Activated T-helper 2 cell treated with anti-CD3 and anti-CD28 coated beads, Interferon-gamma antibody, Interleukin-2, Interleukin-4, amounts not matched to agents 10 μg/mL and 5 μg/mL and 100 μg/mL, durations not matched to agents 14 hours and 24 hours and 36 hours (primary cell): ENCODE measurements around the gene SMAGP. TPM values are rescaled to one million over a fixed set of nuclear protein-coding genes. Genes with fewer than 3 reads are reported as not detected.
"Not testable (repeated sequence)": the region's sequence is repeated elsewhere in the genome, so short reads cannot be mapped to it uniquely, and the experiment has no call there.

Experiments
- DNase-seq: peaks from one replicate; pipeline ENCODE4 v3.0.0; 2021; ENCODE audit warnings: low spot score
- H3K27ac Mint-ChIP-seq: one replicate; pipeline ENCODE4 v1.8.0; 2021; ENCODE audit warnings: mixed read lengths
- H3K27me3 Mint-ChIP-seq: one replicate; pipeline ENCODE4 v1.8.0; 2021; ENCODE audit warnings: low read depth, mixed read lengths
- H3K36me3 Mint-ChIP-seq: one replicate; pipeline ENCODE4 v1.8.0; 2021; ENCODE audit warnings: low read depth, mixed read lengths
- H3K4me1 Mint-ChIP-seq: one replicate; pipeline ENCODE4 v1.8.0; 2021; ENCODE audit warnings: low read depth, mixed read lengths
- H3K4me3 Mint-ChIP-seq: one replicate; pipeline ENCODE4 v1.8.0; 2021; ENCODE audit warnings: low read depth, mild to moderate bottlenecking, moderate library complexity, mixed read lengths
- H3K9me3 Mint-ChIP-seq: one replicate; pipeline ENCODE4 v1.8.0; 2021; ENCODE audit warnings: mixed read lengths
- intact Hi-C: fragments of 100-400 bp; cut with micrococcal nuclease; formaldehyde crosslinking; loops from one replicate; pipeline ENCODE4 v1.15.1; 2023
- total RNA-seq: library from RNA; stranded (reverse); gene quantifications from 2 replicates; pipeline ENCODE4 v1.2.3, GENCODE V29; 2022

Gene SMAGP
- total RNA-seq = 0.44 TPM in 1 of 2 replicates, not detected in the other

GRCh38 chr12:51270067-51270950 is at the start of gene SMAGP:
Gene SMAGP, minus strand, starts transcription at chr12:51270415. Its CDS starts 1,137 bp downstream, at chr12:51269278.
- peak; percentile 31 for DNase-seq
- intact Hi-C loops = no loop called here
- no peak within 1 kb of the TSS for H3K27ac Mint-ChIP-seq
- peaks cover 39% of the 10 kb centered on the region for H3K27me3 Mint-ChIP-seq
- H3K36me3 Mint-ChIP-seq = no peaks in the 10 kb centered on the region
- peaks cover 15% of the 10 kb centered on the region for H3K4me1 Mint-ChIP-seq
- no peaks in the 10 kb centered on the region for H3K9me3 Mint-ChIP-seq
- peak within 1 kb of the TSS; percentile 85 for H3K4me3 Mint-ChIP-seq

GRCh38 chr12:51318846-51319599 is 48.8 kb upstream of the SMAGP start:
- intact Hi-C loops = no loop called here
- peak; percentile 32 for DNase-seq
- H3K27me3 Mint-ChIP-seq = no peaks in the 10 kb centered on the region
- peaks cover 47% of the 10 kb centered on the region for H3K36me3 Mint-ChIP-seq
- H3K27ac Mint-ChIP-seq = peak overlapping the region; percentile 82
- peak overlapping the region; percentile 54 for H3K4me3 Mint-ChIP-seq
- H3K4me1 Mint-ChIP-seq = peaks cover 55% of the 10 kb centered on the region
- no peaks in the 10 kb centered on the region for H3K9me3 Mint-ChIP-seq

GRCh38 chr12:51318057-51318806 is 48.0 kb upstream of the SMAGP start:
- Mint-ChIP-seq H3K27ac (peak overlapping the region; percentile 82), H3K4me1 (peaks cover 54% of the 10 kb centered on the region)

GRCh38 chr12:51311389-51311788 is 41.2 kb upstream of the SMAGP start:
- Mint-ChIP-seq H3K9me3 (no peaks in the 10 kb centered on the region), H3K4me3 (no peak overlapping the region), H3K27me3 (no peaks in the 10 kb centered on the region), H3K4me1 (peaks cover 15% of the 10 kb centered on the region), H3K27ac (no peak overlapping the region), H3K36me3 (peaks cover 51% of the 10 kb centered on the region)
- DNase-seq = no peak
- intact Hi-C loops = no loop called here

More at GRCh38 chr12:51318057-51318806, 48.0 kb upstream of the SMAGP start:
- H3K27me3 Mint-ChIP-seq, intact Hi-C loops, DNase-seq, H3K9me3 Mint-ChIP-seq, H3K4me3 Mint-ChIP-seq: not testable (repeated sequence)
- H3K36me3 Mint-ChIP-seq = peaks cover 48% of the 10 kb centered on the region

GRCh38 chr12:51307655-51308593 is 37.7 kb upstream of the SMAGP start:
- H3K36me3 Mint-ChIP-seq = peaks cover 51% of the 10 kb centered on the region
- intact Hi-C loops = no loop called here
- peaks cover 11% of the 10 kb centered on the region for H3K4me1 Mint-ChIP-seq

GRCh38 chr12:51306507-51306906 is 36.3 kb upstream of the SMAGP start:
- intact Hi-C loops = no loop called here
- no peaks in the 10 kb centered on the region for H3K9me3 Mint-ChIP-seq
- H3K27ac Mint-ChIP-seq = no peak overlapping the region

More at GRCh38 chr12:51307655-51308593, 37.7 kb upstream of the SMAGP start:
- no peak overlapping the region for H3K4me3 Mint-ChIP-seq
- H3K9me3 Mint-ChIP-seq = no peaks in the 10 kb centered on the region
- no peak overlapping the region for H3K27ac Mint-ChIP-seq
- DNase-seq = no peak
- no peaks in the 10 kb centered on the region for H3K27me3 Mint-ChIP-seq

GRCh38 chr12:51300768-51301167 is 30.6 kb upstream of the SMAGP start:
- H3K9me3 Mint-ChIP-seq, H3K4me3 Mint-ChIP-seq, DNase-seq, H3K27ac Mint-ChIP-seq, H3K27me3 Mint-ChIP-seq, H3K4me1 Mint-ChIP-seq, intact Hi-C loops: not testable (repeated sequence)
- peaks cover 47% of the 10 kb centered on the region for H3K36me3 Mint-ChIP-seq

More at GRCh38 chr12:51306507-51306906, 36.3 kb upstream of the SMAGP start:
- DNase-seq = no peak
- Mint-ChIP-seq H3K4me3 (no peak overlapping the region), H3K4me1 (peaks cover 9% of the 10 kb centered on the region), H3K27me3 (no peaks in the 10 kb centered on the region), H3K36me3 (peaks cover 52% of the 10 kb centered on the region)

GRCh38 chr12:51295651-51296050 is 25.4 kb upstream of the SMAGP start:
- no peak for DNase-seq
- Mint-ChIP-seq H3K4me1 (peaks cover 7% of the 10 kb centered on the region), H3K9me3 (no peaks in the 10 kb centered on the region), H3K27me3 (no peaks in the 10 kb centered on the region), H3K27ac (no peak overlapping the region), H3K4me3 (no peak overlapping the region), H3K36me3 (peaks cover 41% of the 10 kb centered on the region)
- intact Hi-C loops = no loop called here

- H3K4me3 Mint-ChIP-seq, DNase-seq, H3K4me1 Mint-ChIP-seq, intact Hi-C loops, H3K9me3 Mint-ChIP-seq, H3K27me3 Mint-ChIP-seq: not testable (repeated sequence)
- Mint-ChIP-seq H3K27ac (peak overlapping the region; percentile 40), H3K36me3 (peaks cover 40% of the 10 kb centered on the region)
Measured at GRCh38 chr12:51294097-51294496, 23.9 kb upstream of the SMAGP start.

GRCh38 chr12:51293696-51294095 is 23.5 kb upstream of the SMAGP start:
- Mint-ChIP-seq H3K27me3 (no peaks in the 10 kb centered on the region), H3K4me3 (no peak overlapping the region), H3K27ac (peak overlapping the region; percentile 40), H3K36me3 (peaks cover 43% of the 10 kb centered on the region), H3K4me1 (peaks cover 7% of the 10 kb centered on the region), H3K9me3 (no peaks in the 10 kb centered on the region)
- DNase-seq = no peak
- intact Hi-C loops = no loop called here

- H3K4me3 Mint-ChIP-seq, intact Hi-C loops, H3K9me3 Mint-ChIP-seq, H3K27ac Mint-ChIP-seq, DNase-seq, H3K27me3 Mint-ChIP-seq, H3K4me1 Mint-ChIP-seq: not testable (repeated sequence)
- peaks cover 45% of the 10 kb centered on the region for H3K36me3 Mint-ChIP-seq
Measured at GRCh38 chr12:51291603-51292513, 21.6 kb upstream of the SMAGP start.
